Suppressor macrophage (primary cell): ENCODE measurements around the gene NCAPH2.

ENCODE experiments used
- DNase-seq, 4 experiments: peaks; one replicate each; pipeline ENCODE4 v3.0.0-alpha.2; 2020 to 2022

The NCAPH2 gene

DNA sequence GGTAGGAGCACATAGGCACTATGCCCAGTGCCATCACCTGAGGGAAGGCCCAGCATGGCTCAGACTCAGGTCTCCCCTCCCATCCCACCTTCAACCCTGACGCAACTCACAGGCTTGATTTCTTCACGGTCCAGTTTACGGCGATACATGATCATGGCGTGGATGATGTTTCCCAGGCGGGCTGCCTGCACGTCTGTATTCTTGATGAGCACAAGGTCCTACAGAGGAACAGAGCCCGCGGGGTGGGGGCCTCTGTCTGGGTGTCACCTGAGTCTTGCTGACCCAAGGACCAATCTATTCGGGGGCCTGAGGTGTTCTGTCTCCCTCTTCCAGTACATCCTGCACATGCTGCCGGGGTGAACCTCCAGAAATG lies 66.3 kb downstream of the NCAPH2 start:
- DNase-seq = no peak
